Mucosa of stomach (tissue), 1 donor: Measurements from ENCODE around the gene TPM1.
"Not testable (repeated sequence)": the region's sequence is repeated elsewhere in the genome, so short reads cannot be mapped to it uniquely, and the experiment has no call there.

ENCODE experiments used
- H3K27me3 ChIP-seq: one replicate; pipeline ENCODE4 v1.7.0; 2013; ENCODE audit warnings: mild to moderate bottlenecking, low read length; ENCODE audit not compliant: control insufficient read depth, insufficient read depth
- H3K36me3 ChIP-seq: one replicate; pipeline ENCODE4 v1.7.0; 2013; ENCODE audit warnings: low read length; ENCODE audit not compliant: control insufficient read depth, insufficient read depth
- H3K4me1 ChIP-seq: one replicate; pipeline ENCODE4 v1.7.0; 2013; ENCODE audit warnings: mild to moderate bottlenecking, low read length; ENCODE audit not compliant: control insufficient read depth, insufficient read depth
- H3K4me3 ChIP-seq: one replicate; pipeline ENCODE4 v1.7.0; 2013; ENCODE audit warnings: low read length
- H3K9ac ChIP-seq: one replicate; pipeline ENCODE4 v1.7.0; 2013; ENCODE audit warnings: mild to moderate bottlenecking, low read length, moderate library complexity
- H3K9me3 ChIP-seq: one replicate; pipeline ENCODE4 v1.7.0; 2013; ENCODE audit warnings: mild to moderate bottlenecking, low read length, moderate library complexity; ENCODE audit not compliant: control insufficient read depth
- donor health status: Pancreatic carcinoma.

TPM1 gene

GRCh38 chr15:63103416-63103815, 60.9 kb downstream of the TPM1 start:
- no peaks in the 10 kb centered on the region for H3K4me1 ChIP-seq
- H3K9ac ChIP-seq, result no peak overlapping the region
- no peak overlapping the region for H3K4me3 ChIP-seq
- H3K36me3 ChIP-seq, result no peaks in the 10 kb centered on the region
- no peaks in the 10 kb centered on the region for H3K9me3 ChIP-seq
- no peaks in the 10 kb centered on the region for H3K27me3 ChIP-seq

GRCh38 chr15:63104727-63105126, 62.2 kb downstream of the TPM1 start:
- Histone ChIP-seq H3K9ac (no peak overlapping the region), H3K4me3 (no peak overlapping the region), H3K9me3 (no peaks in the 10 kb centered on the region), H3K4me1 (no peaks in the 10 kb centered on the region), H3K36me3 (no peaks in the 10 kb centered on the region), H3K27me3 (no peaks in the 10 kb centered on the region)

GRCh38 chr15:63105354-63105753, 62.8 kb downstream of the TPM1 start:
- H3K9me3 ChIP-seq, H3K9ac ChIP-seq, H3K27me3 ChIP-seq, H3K36me3 ChIP-seq, H3K4me1 ChIP-seq, H3K4me3 ChIP-seq: not testable (repeated sequence)

GRCh38 chr15:63107895-63108546, 65.5 kb downstream of the TPM1 start:
- H3K9me3 ChIP-seq, result no peaks in the 10 kb centered on the region
- H3K4me1 ChIP-seq, result no peaks in the 10 kb centered on the region
- no peaks in the 10 kb centered on the region for H3K27me3 ChIP-seq
- H3K4me3 ChIP-seq, result no peak overlapping the region
- H3K36me3 ChIP-seq, result no peaks in the 10 kb centered on the region
- H3K9ac ChIP-seq, result no peak overlapping the region

GRCh38 chr15:63109498-63109897, 67.0 kb downstream of the TPM1 start:
- H3K9ac ChIP-seq, result no peak overlapping the region
- H3K4me3 ChIP-seq, result no peak overlapping the region
- no peaks in the 10 kb centered on the region for H3K27me3 ChIP-seq
- no peaks in the 10 kb centered on the region for H3K36me3 ChIP-seq
- H3K4me1 ChIP-seq, result no peaks in the 10 kb centered on the region
- no peaks in the 10 kb centered on the region for H3K9me3 ChIP-seq

- Histone ChIP-seq H3K27me3 (no peaks in the 10 kb centered on the region), H3K4me1 (no peaks in the 10 kb centered on the region), H3K9ac (no peak overlapping the region), H3K4me3 (no peak overlapping the region), H3K9me3 (no peaks in the 10 kb centered on the region), H3K36me3 (no peaks in the 10 kb centered on the region)
Measured at GRCh38 chr15:63109920-63110319, 67.4 kb downstream of the TPM1 start.

- no peak overlapping the region for H3K4me3 ChIP-seq
Measured at GRCh38 chr15:63110428-63111026, 68.0 kb downstream of the TPM1 start.

GRCh38 chr15:63111481-63111880, 68.9 kb downstream of the TPM1 start:
- H3K9me3 ChIP-seq, result no peaks in the 10 kb centered on the region
- no peak overlapping the region for H3K4me3 ChIP-seq
- no peaks in the 10 kb centered on the region for H3K36me3 ChIP-seq
- no peaks in the 10 kb centered on the region for H3K4me1 ChIP-seq
- H3K27me3 ChIP-seq, result no peaks in the 10 kb centered on the region
- no peak overlapping the region for H3K9ac ChIP-seq

More at GRCh38 chr15:63110428-63111026, 68.0 kb downstream of the TPM1 start:
- Histone ChIP-seq H3K9ac (no peak overlapping the region), H3K27me3 (no peaks in the 10 kb centered on the region), H3K4me1 (no peaks in the 10 kb centered on the region), H3K9me3 (no peaks in the 10 kb centered on the region), H3K36me3 (no peaks in the 10 kb centered on the region)

GRCh38 chr15:63112871-63113270, 70.3 kb downstream of the TPM1 start:
- H3K27me3 ChIP-seq, result no peaks in the 10 kb centered on the region
- H3K36me3 ChIP-seq, result no peaks in the 10 kb centered on the region
- no peak overlapping the region for H3K9ac ChIP-seq
- no peaks in the 10 kb centered on the region for H3K4me1 ChIP-seq
- no peaks in the 10 kb centered on the region for H3K9me3 ChIP-seq
- H3K4me3 ChIP-seq, result no peak overlapping the region

- Histone ChIP-seq H3K36me3 (no peaks in the 10 kb centered on the region), H3K9ac (no peak overlapping the region), H3K9me3 (no peaks in the 10 kb centered on the region), H3K27me3 (no peaks in the 10 kb centered on the region), H3K4me1 (no peaks in the 10 kb centered on the region), H3K4me3 (no peak overlapping the region)
Measured at GRCh38 chr15:63114465-63114864, 71.9 kb downstream of the TPM1 start.
